ENCODE data around the gene SPOUT1.

- TF ChIP-seq EZH2phosphoT487 (IDR thresholded peaks at IDR 0.05; ENCODE audit: insufficient read depth, low read depth) (no peak), EZH2 (IDR thresholded peaks at IDR 0.05; ENCODE audit: insufficient read depth, poor library complexity, severe bottlenecking) (no peak)
Observed at GRCh38 chr9:128823362-128823902, 6.2 kb downstream of the SPOUT1 start.

Data from GM23248 (cell line).